Colonic mucosa (tissue), 4 donors: ENCODE results near the gene TRIM7. TPM values are rescaled to one million over a fixed set of nuclear protein-coding genes. Genes with fewer than 3 reads are reported as not detected.
"Not testable (repeated sequence)": the region's sequence is repeated elsewhere in the genome, so short reads cannot be mapped to it uniquely, and the experiment has no call there.

Experiments used
- DNase-seq: peaks from one replicate; pipeline ENCODE4 v3.0.0-alpha.2; 2020
- H3K27ac ChIP-seq: fragments of 200-600 bp; one replicate; pipeline ENCODE4 v1.8.0; 2021
- H3K27me3 ChIP-seq: fragments of 200-600 bp; one replicate; pipeline ENCODE4 v1.8.0; 2021
- H3K36me3 ChIP-seq: fragments of 200-600 bp; one replicate; pipeline ENCODE4 v1.8.0; 2021
- H3K4me1 ChIP-seq: fragments of 200-600 bp; one replicate; pipeline ENCODE4 v1.8.0; 2021; ENCODE audit warnings: mild to moderate bottlenecking
- H3K4me3 ChIP-seq: fragments of 200-600 bp; one replicate; pipeline ENCODE4 v1.8.0; 2021
- H3K9ac ChIP-seq, 2 donors: one replicate each; pipeline ENCODE4 v1.7.0; 2013; ENCODE audit warnings: control low read depth in 2 of 2, low read depth in 2 of 2, low read length in 2 of 2
- H3K9me3 ChIP-seq: fragments of 200-600 bp; one replicate; pipeline ENCODE4 v1.8.0; 2021
- intact Hi-C: fragments of 100-400 bp; cut with DNase I; formaldehyde crosslinking; loops from one replicate; pipeline ENCODE4 v1.14.1; 2022
- total RNA-seq, 2 donors: library from RNA; stranded (reverse); fragmentation: NEBNext Ultra II Directional in 1 of 2; extraction: Animal tissue kit (Norgen Biotek cat#: 25700) in 1 of 2; gene quantifications; one replicate each; pipeline ENCODE4 v1.2.1, GENCODE V29; 2021
- TF ChIP-seq, protein P1 (sequence below): fragments of 200-600 bp; IDR thresholded peaks from one replicate; pipeline ENCODE4 v1.8.0; 2022; ENCODE audit warnings: antibody characterized with exemption, mild to moderate bottlenecking
- donor health status: healthy.
- donor health status: DM: no; HTN: no; CAD: no.
- donor health status: DM: no; HTN: no; CAD: no.

Gene TRIM7
- total RNA-seq, 2 donors from 2014 or later, result 6.8 to 8.7 TPM

DNA sequence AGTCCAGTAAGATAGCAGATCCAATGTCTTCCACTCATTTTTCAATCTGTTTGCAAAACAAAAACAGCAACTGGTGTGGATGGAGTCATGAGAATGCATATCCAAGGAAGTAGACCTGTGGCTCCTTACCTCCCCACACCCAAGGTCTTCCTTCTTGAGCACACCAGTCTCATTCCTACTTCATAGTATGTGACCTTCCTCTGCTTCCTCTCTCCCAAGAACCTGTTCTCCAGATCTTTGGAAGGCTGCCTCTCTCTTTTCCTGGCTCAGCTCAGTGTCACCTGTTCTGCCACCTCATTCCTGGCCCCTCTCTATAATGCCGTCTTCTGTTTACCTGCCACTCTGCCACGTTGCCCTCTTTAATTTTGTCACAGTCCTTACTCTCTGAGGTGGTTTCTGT lies 7.9 kb upstream of the TRIM7 start:
- Histone ChIP-seq H3K4me1 (peaks cover 7% of the 10 kb centered on the region), H3K36me3 (no peaks in the 10 kb centered on the region), H3K4me3 (no peak overlapping the region), H3K9ac (no peak overlapping the region), H3K9me3 (no peaks in the 10 kb centered on the region), H3K27me3 (no peaks in the 10 kb centered on the region), H3K27ac (no peak overlapping the region)
- intact Hi-C loops, result no loop called here
- TF ChIP-seq, protein P1, sequence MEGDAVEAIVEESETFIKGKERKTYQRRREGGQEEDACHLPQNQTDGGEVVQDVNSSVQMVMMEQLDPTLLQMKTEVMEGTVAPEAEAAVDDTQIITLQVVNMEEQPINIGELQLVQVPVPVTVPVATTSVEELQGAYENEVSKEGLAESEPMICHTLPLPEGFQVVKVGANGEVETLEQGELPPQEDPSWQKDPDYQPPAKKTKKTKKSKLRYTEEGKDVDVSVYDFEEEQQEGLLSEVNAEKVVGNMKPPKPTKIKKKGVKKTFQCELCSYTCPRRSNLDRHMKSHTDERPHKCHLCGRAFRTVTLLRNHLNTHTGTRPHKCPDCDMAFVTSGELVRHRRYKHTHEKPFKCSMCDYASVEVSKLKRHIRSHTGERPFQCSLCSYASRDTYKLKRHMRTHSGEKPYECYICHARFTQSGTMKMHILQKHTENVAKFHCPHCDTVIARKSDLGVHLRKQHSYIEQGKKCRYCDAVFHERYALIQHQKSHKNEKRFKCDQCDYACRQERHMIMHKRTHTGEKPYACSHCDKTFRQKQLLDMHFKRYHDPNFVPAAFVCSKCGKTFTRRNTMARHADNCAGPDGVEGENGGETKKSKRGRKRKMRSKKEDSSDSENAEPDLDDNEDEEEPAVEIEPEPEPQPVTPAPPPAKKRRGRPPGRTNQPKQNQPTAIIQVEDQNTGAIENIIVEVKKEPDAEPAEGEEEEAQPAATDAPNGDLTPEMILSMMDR, result no peak
- no peak for DNase-seq

DNA sequence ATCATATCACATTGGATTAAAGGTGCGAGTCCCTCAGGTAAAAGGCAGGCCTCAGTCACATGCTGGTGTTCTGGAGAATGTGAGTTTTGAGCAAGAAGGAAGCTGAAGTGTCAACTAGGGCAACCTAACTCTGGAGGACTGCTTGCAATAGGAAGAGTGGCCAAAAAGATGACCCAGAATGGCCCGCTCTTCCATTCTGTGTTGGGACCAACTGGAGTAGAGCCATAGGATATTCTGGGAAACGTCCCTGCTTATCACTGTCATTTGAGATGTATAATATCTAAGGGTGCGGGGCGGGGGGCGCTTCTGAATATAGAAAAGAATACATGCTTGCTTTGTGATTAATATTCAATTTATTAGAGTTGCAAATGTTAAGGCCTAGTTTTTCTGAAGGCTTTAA lies 7.1 kb upstream of the TRIM7 start:
- no peak overlapping the region for H3K27ac ChIP-seq
- no peak overlapping the region for H3K4me3 ChIP-seq
- H3K36me3 ChIP-seq, result no peaks in the 10 kb centered on the region
- H3K9ac ChIP-seq, result no peak overlapping the region
- peaks cover under 1% of the 10 kb centered on the region for H3K4me1 ChIP-seq
- TF ChIP-seq, protein P1, result no peak
- H3K27me3 ChIP-seq, result no peaks in the 10 kb centered on the region
- no peaks in the 10 kb centered on the region for H3K9me3 ChIP-seq
- no peak for DNase-seq
- intact Hi-C loops, result no loop called here

DNA sequence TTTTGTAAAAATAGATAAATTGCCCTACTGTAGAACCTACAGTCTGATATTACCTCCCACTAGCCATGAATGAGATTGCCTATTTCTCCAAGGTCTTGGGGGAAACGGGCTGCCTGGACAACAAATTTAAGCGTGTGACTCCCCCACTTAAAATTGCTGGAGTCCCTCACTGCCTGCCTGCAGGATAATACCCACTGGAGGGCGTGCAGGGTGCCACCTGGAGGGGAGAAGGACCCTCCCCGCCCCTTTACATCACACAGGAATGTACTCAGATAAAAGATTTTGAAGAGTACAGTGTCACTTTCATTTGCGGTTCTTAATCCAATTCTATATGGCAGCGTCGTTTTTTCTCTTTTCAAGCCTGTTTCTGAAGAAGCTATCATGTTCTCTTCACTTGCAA lies 6.2 kb upstream of the TRIM7 start:
- H3K36me3 ChIP-seq, result no peaks in the 10 kb centered on the region
- no peaks in the 10 kb centered on the region for H3K27me3 ChIP-seq
- no peaks in the 10 kb centered on the region for H3K4me1 ChIP-seq
- no peaks in the 10 kb centered on the region for H3K9me3 ChIP-seq
- intact Hi-C loops, result no loop called here
- no peak overlapping the region for H3K27ac ChIP-seq
- H3K4me3 ChIP-seq, result no peak overlapping the region
- TF ChIP-seq, protein P1, result no peak
- no peak overlapping the region for H3K9ac ChIP-seq
- no peak for DNase-seq

DNA sequence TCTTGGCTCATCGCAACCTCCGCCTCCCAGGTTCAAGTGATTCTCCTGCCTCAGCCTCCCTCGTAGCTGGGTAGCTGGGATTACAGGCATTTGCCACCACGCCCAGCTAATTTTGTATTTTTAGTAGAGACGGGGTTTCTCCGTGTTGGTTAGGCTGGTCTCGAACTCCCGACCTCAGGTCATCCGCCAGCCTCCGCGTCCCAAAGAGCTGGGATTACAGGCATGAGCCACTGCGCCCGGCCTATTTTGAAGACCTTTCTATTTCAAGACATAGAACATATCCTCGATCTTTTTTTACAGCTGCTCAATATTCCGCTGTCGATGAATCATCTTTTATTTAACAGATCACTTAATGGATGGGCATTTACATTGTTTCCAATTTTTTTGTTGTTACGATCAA lies 5.7 kb upstream of the TRIM7 start:
- DNase-seq, H3K4me1 ChIP-seq, intact Hi-C loops, H3K36me3 ChIP-seq, H3K27ac ChIP-seq, H3K9me3 ChIP-seq, H3K9ac ChIP-seq, H3K4me3 ChIP-seq, H3K27me3 ChIP-seq: not testable (repeated sequence)

DNA sequence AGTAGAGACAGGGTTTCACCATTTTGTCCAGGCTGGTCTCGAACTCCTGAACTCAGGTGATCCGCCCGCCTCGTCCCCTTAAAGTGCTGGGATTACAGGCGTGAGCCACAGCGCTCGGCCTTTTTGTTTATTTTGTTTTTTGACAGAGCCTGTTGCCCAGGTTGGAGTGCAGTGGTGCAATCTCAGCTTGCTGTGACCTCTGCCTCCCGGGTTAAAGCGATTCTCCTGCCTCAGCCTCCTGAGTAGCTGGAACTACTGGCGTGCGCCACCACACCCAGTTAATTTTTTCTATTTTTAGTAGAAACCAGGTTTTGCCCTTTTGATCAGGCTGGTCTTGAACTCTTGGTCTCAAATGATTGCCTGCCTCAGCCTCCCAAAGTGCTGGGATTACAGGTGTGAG lies 5.2 kb upstream of the TRIM7 start:
- DNase-seq, H3K9ac ChIP-seq, H3K36me3 ChIP-seq, H3K4me1 ChIP-seq, H3K27ac ChIP-seq, intact Hi-C loops, H3K4me3 ChIP-seq, H3K9me3 ChIP-seq, H3K27me3 ChIP-seq: not testable (repeated sequence)

DNA sequence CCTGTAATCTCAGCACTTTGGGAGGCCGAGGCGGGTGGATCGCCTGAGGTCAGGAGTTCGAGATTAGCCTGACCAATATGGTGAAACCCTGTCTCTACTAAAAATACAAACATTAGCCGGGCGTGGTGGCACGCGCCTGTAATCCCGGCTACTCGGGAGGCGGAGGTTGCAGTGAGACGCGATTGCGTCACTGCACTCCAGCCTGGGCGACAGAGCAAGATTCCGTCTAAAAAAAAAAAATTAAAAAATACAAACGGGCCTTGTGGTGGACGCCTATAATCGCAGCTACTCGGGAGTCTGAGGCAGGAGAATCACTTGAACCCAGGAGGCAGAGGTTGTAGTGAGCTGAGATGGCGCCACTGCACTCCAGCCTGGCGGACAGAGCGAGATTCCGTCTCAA lies 4.0 kb upstream of the TRIM7 start:
- H3K36me3 ChIP-seq, H3K9me3 ChIP-seq, H3K27ac ChIP-seq, intact Hi-C loops, H3K4me3 ChIP-seq, DNase-seq, H3K9ac ChIP-seq, H3K4me1 ChIP-seq, H3K27me3 ChIP-seq: not testable (repeated sequence)

DNA sequence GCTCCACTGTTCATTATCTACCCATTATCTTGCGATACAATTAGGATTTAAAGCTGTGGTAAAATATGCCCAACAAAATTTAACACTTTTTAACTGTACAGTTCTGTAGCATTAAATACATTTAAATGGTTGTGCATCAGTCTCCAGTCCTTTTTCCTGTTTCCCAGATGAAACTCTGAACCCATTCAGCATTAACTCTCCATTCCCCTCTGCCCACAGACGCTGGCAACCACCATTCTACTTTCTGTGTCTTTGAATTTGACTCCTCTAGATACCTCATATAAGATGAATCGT lies 2.9 kb upstream of the TRIM7 start:
- intact Hi-C loops, result no loop called here
- H3K4me3 ChIP-seq, result no peak overlapping the region
- TF ChIP-seq, protein P1, result no peak
- H3K9ac ChIP-seq, result no peak overlapping the region
- no peak for DNase-seq
- H3K4me1 ChIP-seq, result peaks cover 5% of the 10 kb centered on the region
- no peaks in the 10 kb centered on the region for H3K36me3 ChIP-seq
- H3K27me3 ChIP-seq, result no peaks in the 10 kb centered on the region
- H3K27ac ChIP-seq, result no peak overlapping the region
- no peaks in the 10 kb centered on the region for H3K9me3 ChIP-seq
